GM03348 (cell line): Measurements from ENCODE around the gene SNCG.
"Not testable (repeated sequence)": the region's sequence is repeated elsewhere in the genome, so short reads cannot be mapped to it uniquely, and the experiment has no call there.

ENCODE experiments used
- DNase-seq: peaks from one replicate; pipeline ENCODE4 v3.0.0; 2012; ENCODE audit warnings: low spot score

SNCG gene

DNA sequence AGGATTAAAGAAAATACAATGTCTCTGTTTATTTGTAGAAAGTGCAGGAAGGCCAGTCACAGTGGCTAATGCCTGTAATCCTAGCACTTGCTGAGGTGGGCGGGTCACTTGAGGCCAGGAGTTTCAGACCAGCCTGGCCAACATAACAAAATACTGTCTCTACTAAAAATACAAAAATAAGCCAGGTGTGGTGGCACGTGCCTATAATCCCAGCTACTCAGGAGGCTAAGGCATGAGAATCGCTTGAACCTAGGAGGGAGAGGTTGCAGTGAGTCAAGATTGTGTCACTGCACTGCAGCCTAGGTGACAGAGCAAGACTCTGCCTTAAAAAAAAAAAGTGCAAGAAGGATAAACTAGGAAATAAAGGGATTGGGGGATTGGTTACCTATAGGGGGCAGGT is 20.1 kb downstream of the SNCG start:
- DNase-seq = not testable (repeated sequence)

DNA sequence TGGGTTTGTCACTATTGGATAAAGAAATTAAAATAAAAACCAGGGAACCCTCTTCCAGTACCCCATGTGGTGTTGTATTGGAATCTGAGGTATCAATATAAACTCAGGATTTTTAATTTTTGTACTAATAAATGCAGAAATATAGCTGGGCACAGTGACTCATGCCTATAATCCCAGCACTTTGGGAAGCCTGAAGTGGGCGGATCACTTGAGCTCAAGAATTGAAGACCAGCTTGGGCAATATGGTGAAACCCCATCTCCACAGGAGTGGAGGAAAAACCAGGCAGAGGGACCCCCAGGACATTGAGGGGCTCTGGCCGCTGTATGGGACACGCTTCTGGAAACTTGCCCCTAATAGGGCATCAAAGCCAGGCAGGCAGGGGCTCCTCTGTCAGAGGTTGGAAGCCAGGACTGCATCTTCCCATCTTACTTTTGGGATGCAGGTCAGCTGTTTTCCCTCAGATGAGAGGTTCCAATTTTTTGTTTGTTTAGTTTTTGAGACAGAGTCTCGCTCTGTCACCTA is 21.0 kb downstream of the SNCG start:
- DNase-seq = no peak

DNA sequence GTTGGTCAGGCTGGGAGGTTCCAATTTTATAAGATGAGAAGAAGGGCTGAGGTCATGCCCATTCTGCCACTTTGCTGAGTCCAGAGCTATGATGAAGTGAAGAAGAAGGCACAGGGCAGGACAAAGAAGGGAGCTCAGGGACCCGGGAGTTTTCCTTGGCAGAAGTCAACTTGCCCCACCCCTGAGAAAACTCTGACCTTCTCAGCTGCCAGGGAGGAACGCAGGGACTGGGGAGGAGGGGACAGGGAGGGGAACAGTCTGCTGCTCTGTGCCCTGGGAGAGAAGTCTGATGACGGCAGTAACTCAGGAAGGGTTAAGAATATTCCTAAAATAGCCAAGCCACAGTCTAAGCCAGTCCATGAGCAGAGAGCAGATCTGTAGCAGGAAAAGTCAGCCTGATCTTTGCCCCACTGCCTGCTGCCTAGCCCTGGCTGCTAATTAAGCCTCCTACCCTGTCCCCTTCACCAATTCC is 21.6 kb downstream of the SNCG start:
- no peak for DNase-seq

DNA sequence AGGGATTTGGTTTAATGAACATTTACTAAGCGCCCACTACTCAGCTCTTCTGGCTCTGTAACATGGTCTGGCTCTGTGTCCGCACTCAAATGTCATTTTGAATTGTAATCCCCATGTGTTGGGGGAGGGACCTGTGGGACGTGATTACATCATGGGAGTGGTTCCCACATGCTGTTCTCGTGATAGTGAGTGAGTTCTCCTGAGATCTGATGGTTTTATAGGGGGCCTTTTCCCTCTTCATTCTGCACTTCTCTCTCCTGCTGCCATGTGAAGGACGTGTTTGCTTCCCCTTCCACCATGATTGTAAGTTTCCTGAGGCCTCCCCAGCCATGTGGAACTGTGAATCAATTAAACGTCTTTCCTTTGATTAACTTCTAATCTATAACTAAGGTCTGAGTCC is 22.6 kb downstream of the SNCG start:
- not testable (repeated sequence) for DNase-seq

DNA sequence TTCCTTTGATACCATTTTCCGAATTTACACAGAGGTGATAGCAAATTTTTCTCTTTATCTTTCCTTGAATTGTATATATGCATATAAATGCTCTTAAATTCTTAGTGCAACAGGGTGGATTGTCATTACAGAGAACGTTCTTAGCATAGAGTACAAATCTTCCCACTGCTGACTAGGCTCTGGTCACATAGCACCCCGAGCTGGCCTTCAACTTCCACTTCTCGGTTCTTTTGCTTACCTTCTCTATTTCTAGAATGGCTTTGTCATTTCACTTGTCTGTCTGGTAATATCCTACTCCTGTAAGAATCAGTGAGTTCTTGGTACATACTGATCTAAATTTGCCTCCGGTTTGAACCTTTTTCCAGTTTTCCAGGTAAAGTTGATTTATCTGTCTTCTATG is 23.3 kb downstream of the SNCG start:
- DNase-seq = no peak

DNA sequence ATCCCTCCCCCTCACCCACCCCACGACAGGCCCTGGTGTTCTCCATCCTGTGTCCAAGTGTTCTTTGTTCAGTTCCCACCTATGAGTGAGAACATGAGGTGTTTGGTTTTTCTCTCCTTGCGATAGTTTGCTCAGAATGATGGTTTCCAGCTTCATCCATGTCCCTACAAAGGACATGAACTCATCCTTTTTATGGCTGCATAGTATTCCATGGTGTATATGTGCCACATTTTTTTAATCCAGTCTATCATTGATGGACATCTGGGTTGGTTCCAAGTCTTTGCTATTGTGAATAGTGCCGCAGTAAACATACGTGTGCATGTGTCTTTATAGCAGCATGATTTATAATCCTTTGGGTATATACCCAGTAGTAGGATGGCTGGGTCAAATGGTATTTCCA is 26.1 kb downstream of the SNCG start:
- not testable (repeated sequence) for DNase-seq

DNA sequence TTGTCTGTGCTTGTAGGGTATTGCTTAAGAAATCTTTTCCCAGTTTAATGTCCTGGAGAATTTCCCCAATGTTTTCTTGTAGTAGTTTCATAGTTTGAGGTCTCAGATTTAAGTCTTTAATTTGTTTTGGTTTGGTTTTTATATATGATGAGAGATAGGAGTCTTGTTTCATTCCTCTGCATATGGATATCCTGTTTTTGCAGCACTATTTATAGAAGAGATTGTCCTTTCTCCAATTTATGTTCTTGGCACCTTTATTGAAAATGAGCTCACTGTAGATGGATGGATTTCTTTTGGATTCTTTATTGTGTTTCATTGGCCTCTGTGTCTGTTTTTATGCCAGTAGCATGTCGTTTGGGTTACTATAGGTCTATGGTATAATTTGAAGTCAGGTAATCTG is 30.1 kb downstream of the SNCG start:
- DNase-seq = no peak

DNA sequence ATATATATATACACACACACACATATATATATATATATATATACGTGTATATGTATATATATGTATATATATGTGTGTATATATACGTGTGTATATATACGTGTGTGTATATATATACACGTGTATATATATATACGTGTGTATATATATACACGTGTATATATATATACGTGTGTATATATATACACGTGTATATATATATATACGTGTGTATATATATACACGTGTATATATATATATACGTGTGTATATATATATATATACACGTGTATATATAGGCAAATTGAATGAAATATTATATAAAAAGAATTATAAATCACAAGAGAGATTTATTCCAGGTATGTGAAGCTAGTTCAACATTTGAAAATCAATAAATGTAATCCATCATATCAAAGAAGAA is 33.0 kb downstream of the SNCG start:
- DNase-seq = not testable (repeated sequence)

DNA sequence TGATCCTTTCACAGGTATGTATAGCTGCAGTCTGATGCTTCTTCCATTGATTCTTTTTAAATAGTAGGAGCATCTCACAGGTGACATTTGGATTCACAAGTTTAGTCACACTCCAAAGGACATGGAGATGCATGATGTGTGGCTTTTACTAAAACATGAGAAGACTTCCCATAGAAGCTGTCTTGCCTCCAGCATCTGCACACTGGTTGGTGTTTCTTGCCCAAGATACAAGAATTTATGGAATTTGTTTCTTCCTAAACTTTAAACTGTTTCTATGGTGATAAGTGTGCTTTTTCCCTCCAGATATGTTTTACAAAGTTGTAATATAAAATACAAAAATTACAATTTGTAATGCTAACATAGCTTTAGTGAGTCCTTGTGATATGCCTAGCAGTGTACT is 34.1 kb downstream of the SNCG start:
- no peak for DNase-seq

DNA sequence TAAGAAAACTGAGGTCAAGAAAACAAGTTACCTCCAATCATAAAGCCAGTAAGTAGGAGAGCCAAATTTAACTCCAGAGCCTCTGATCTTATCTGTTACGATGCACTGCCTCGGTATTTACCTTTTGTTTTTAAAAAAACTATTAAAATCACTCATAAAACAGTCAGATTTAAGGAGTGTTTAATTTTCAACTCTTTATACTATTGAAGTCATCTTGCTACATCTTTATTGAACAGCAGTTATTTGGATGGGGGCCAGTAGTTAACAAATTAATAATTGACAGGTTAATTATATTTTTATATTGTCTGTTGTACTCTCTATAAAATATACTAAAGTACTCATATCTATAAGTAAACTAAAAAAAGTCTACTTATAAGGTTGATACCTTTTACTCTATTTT is 34.5 kb downstream of the SNCG start:
- DNase-seq = no peak

DNA sequence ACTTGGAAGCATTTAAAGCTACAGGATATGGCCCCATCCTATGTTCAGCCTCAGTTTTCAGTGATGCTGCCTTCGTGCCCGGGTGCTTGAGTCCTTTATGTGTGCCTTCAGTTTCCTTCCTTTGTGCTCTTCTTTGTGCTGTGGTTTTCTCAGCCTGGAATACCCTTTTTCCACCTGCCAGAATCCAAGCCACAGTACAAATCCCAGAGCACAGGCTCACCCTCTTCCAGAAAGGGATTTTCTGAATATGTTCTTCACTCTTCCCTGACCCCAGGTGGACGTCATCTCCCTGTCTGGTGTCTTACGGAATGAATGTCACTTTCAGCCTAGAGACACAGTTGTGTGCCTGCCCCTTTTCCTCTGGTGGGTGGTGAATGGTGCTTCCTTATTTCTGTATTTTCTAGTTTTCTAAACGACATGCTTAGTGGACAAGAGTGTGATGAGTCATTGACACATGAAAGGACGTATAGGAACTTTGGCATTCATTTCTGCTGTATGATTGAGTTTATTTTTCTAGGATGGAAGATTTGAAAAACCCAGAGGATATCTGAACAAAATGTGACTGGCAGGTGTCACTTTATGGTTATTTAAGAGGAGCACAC is 41.5 kb downstream of the SNCG start:
- not testable (repeated sequence) for DNase-seq

DNA sequence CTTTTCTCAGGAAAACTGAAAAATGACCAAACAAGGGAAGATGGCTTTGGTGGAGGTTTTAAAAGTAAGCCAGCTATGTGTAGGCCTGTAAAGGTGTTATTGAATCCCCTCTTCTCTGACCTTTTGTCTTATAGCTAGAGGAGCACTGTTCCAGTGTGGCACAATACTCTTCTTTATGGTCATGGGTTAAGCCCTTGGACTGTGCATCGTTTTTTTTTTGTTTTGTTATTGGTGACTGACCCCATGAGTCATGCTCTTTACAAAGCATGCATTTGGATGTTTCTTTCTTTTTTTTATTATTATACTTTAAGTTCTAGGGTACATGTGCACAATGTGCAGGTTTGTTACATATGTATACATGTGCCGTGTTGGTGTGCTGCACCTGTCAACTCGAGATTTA is 42.1 kb downstream of the SNCG start:
- no peak for DNase-seq

DNA sequence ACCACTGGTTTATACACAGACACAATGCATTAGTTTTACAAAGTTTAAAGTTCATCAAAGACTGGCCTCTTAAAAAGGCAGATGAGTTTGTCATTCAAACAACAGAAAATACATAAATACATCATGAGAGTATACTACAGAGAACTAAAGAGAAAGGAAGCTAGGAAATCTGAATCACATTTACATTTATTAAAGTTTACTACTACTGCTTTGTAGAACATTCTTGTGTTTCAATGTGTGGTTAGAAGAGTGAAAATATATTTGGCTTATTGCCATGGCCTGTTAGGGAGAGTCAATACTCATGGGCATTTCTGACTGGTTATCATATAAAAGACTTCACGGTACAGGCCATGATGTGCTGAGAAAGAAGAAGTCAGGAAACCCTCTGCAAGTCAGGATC is 48.7 kb downstream of the SNCG start:
- not testable (repeated sequence) for DNase-seq

DNA sequence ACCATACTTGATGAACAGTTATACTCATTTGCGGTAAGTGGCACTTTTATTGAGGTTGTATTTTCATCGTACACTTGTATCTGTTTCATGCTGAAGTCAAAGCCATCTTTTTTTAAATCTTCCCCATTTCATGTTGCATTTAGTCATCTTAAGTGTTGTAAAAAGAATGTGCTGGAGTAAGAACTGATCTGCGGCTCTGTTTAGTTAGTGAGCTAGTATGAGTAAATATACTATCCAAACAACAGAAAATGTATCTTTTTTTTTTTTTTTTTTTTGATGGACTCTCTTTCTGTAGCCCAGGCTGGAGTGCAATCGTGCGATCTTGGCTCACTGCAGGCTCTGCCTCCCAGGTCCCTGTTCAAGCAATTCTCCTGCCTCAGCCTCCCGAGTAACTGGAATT is 49.3 kb downstream of the SNCG start:
- not testable (repeated sequence) for DNase-seq

DNA sequence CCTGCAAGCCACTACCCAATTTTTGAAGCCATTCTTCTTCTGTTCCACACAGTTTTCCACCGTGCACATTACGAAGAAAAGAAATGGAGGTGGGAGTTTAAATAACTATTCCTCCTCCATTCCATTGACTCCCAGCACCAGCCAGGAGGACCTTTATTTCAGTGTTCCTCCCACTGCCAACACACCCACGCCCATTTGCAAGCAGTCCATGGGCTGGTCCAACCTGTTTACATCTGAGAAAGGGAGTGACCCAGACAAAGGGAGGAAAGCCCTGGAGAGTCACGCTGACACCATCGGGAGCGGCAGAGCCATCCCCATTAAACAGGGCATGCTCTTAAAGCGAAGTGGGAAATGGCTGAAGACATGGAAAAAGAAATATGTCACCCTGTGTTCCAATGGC is 49.9 kb downstream of the SNCG start:
- not testable (repeated sequence) for DNase-seq

DNA sequence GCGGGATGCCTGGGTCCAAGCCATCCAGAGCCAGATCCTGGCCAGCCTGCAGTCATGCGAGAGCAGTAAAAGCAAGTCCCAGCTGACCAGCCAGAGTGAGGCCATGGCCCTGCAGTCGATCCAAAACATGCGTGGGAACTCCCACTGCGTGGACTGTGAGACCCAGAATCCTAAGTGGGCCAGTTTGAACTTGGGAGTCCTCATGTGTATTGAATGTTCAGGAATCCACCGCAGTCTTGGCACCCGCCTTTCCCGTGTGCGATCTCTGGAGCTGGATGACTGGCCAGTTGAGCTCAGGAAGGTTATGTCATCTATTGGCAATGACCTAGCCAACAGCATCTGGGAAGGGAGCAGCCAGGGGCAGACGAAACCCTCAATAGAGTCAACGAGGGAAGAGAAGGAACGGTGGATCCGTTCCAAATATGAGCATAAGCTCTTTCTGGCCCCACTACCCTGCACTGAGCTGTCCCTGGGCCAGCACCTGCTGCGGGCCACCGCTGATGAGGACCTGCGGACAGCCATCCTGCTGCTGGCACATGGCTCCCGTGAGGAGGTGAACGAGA is 50.8 kb downstream of the SNCG start:
- not testable (repeated sequence) for DNase-seq
